Panc1 (cell line): ENCODE results near the gene EHD2. TPM values are rescaled to one million over a fixed set of nuclear protein-coding genes. Genes with fewer than 3 reads are reported as not detected.

Experiments
- ATAC-seq: fragments of 200-7000 bp; cut with Tn5 transposase; 2 replicates; pipeline ENCODE4 v1.9.1; 2020; ENCODE audit warnings: mild to moderate bottlenecking, moderate library complexity
- BruUV-seq: library from RNA; stranded (reverse); fragments of 400-500 nt; replicated peaks from 2 replicates; lab custom pipeline; 2021; lab: Mats Ljungman, UMichigan
- CTCF ChIA-PET: fragments of 300-600 bp; sonication (Branson Sonifier 250); formaldehyde crosslinking; loops from one replicate; lab custom pipeline; 2022; ENCODE audit warnings: antibody characterized with exemption; lab: Charles Lee
- POLR2A ChIA-PET: fragments of 300-600 bp; sonication (Branson Sonifier 250); formaldehyde crosslinking; loops from one replicate; lab custom pipeline; 2022; ENCODE audit warnings: antibody characterized with exemption; lab: Charles Lee
- DNase-seq: peaks from one replicate; pipeline ENCODE4 v3.0.0-alpha.2; 2010; ENCODE audit warnings: low read depth, low spot score
- H3K27ac ChIP-seq: 2 replicates; pipeline ENCODE4 v1.5.1; 2011; ENCODE audit warnings: mild to moderate bottlenecking, low read length, inconsistent platforms
- H3K27me3 ChIP-seq: fragments of 200-500 bp; sonication (Bioruptor generic); 2 replicates; pipeline ENCODE4 v1.6.0; 2014; ENCODE audit warnings: low read length, inconsistent platforms; ENCODE audit not compliant: control insufficient read depth, insufficient read depth
- H3K36me3 ChIP-seq: fragments of 200-500 bp; sonication (Bioruptor generic); 2 replicates; pipeline ENCODE4 v1.5.1; 2014; ENCODE audit warnings: inconsistent platforms, mild to moderate bottlenecking, low read length, moderate library complexity; ENCODE audit not compliant: control insufficient read depth, insufficient read depth
- H3K4me1 ChIP-seq: 2 replicates; pipeline ENCODE4 v1.5.1; 2011; ENCODE audit warnings: inconsistent platforms, mild to moderate bottlenecking, low read length, moderate library complexity; ENCODE audit not compliant: control insufficient read depth, insufficient read depth
- H3K4me3 ChIP-seq, 2 experiments: 2 replicates each; pipeline ENCODE4 v1.5.1; 2011 to 2012; ENCODE audit warnings: low read depth in 2 of 2, low read length in 2 of 2, mild to moderate bottlenecking in 2 of 2, inconsistent platforms in 1 of 2, moderate library complexity in 1 of 2
- H3K9me3 ChIP-seq: fragments of 200-500 bp; sonication (Bioruptor generic); 2 replicates; pipeline ENCODE4 v1.5.1; 2014; ENCODE audit warnings: low read depth, mild to moderate bottlenecking, inconsistent platforms, low read length, moderate library complexity; ENCODE audit not compliant: control insufficient read depth, insufficient read depth
- CTCF ChIP-seq: fragments of 450-650 bp; IDR thresholded peaks from 2 replicates; pipeline ENCODE4 v1.5.1; 2017; ENCODE audit warnings: mild to moderate bottlenecking
- POLR2AphosphoS5 ChIP-seq: IDR thresholded peaks from 2 replicates; pipeline ENCODE4 v1.6.1; 2012; ENCODE audit warnings: mild to moderate bottlenecking, low read depth, low read length, moderate library complexity
- REST ChIP-seq, 2 experiments: IDR thresholded peaks; 2 replicates each; pipeline ENCODE4 v1.6.1; 2011 to 2012; ENCODE audit warnings: low read depth in 2 of 2, control low read depth in 1 of 2, low read length in 1 of 2, mild to moderate bottlenecking in 1 of 2, moderate library complexity in 1 of 2; ENCODE audit not compliant: insufficient read depth in 1 of 2
- SIN3A ChIP-seq: IDR thresholded peaks from 2 replicates; pipeline ENCODE4 v1.6.1; 2012; ENCODE audit warnings: low read depth, mild to moderate bottlenecking, low read length, moderate library complexity, borderline replicate concordance; ENCODE audit not compliant: insufficient read depth
- TCF7L2 ChIP-seq: IDR thresholded peaks from 2 replicates; pipeline ENCODE4 v1.6.1; 2011; ENCODE audit warnings: mild to moderate bottlenecking, low read depth, low read length, inconsistent platforms
- in situ Hi-C: cut with HindIII; loops from 2 replicates; pipeline ENCODE4 v1.10.0; 2016; ENCODE audit warnings: low sequenced_read_pairs, low pct_unique_long_range_greater_than_20kb
- intact Hi-C: fragments of 100-400 bp; cut with micrococcal nuclease; formaldehyde crosslinking; loops from one replicate; pipeline ENCODE4 v1.10.0; 2022; ENCODE audit not compliant: unreplicated experiment
- total RNA-seq: library from RNA; stranded (reverse); gene quantifications from one replicate; pipeline ENCODE4 v1.2.1, GENCODE V29; 2021; ENCODE audit not compliant: unreplicated experiment

Gene EHD2
- total RNA-seq, 1 experiment from 2014 or later: 41.8 TPM

GRCh38 chr19:47686679-47687450, 26.4 kb upstream of the EHD2 start:
- TF ChIP-seq CTCF (no peak), TCF7L2 (no peak), REST (IDR thresholded peaks at IDR 0.05; ENCODE audit: insufficient read depth in 1 of 2, low read depth in 2 of 2, low read length in 1 of 2) (no peak), POLR2AphosphoS5 (no peak), SIN3A (no peak)
- BruUV-seq: no TSS peak
- Histone ChIP-seq H3K27me3 (no peaks in the 10 kb centered on the region), H3K36me3 (no peaks in the 10 kb centered on the region), H3K4me3 (no peak overlapping the region), H3K4me1 (no peaks in the 10 kb centered on the region), H3K9me3 (no peaks in the 10 kb centered on the region), H3K27ac (no peak overlapping the region)
- intact Hi-C loops (no loop called here), in situ Hi-C loops (no loop called here)
- POLR2A ChIA-PET: no interaction called here
- DNase-seq (no peak), ATAC-seq (no peak)
- CTCF ChIA-PET: interaction anchor here (0.5 kb wide), 1 partner anchor 8 kb away, joined by 4 read pairs; no protein-coding TSS in a partner anchor

- Histone ChIP-seq H3K4me3 (no peak overlapping the region), H3K27me3 (no peaks in the 10 kb centered on the region), H3K9me3 (no peaks in the 10 kb centered on the region), H3K27ac (no peak overlapping the region), H3K4me1 (no peaks in the 10 kb centered on the region), H3K36me3 (no peaks in the 10 kb centered on the region)
- ChIA-PET CTCF (no interaction called here), POLR2A (no interaction called here)
- in situ Hi-C loops (no loop called here), intact Hi-C loops (no loop called here)
- ATAC-seq: no peak
- no peak for TF ChIP-seq REST (IDR thresholded peaks at IDR 0.05; ENCODE audit: insufficient read depth in 1 of 2, low read depth in 2 of 2, low read length in 1 of 2)
- no peak for TF ChIP-seq SIN3A
- no peak for TF ChIP-seq POLR2AphosphoS5
- no peak for TF ChIP-seq TCF7L2
- TF ChIP-seq CTCF: no peak
- BruUV-seq: no TSS peak
- DNase-seq: no peak
Measured at GRCh38 chr19:47687906-47688305, 25.3 kb upstream of the EHD2 start.
